Cerebellar cortex (tissue), 1 donor: ENCODE data around the gene RAB5B.

Source experiments
- DNase-seq: peaks from one replicate; pipeline ENCODE4 v3.0.0-alpha.2; 2015; ENCODE audit warnings: low spot score

The RAB5B gene, protein sequence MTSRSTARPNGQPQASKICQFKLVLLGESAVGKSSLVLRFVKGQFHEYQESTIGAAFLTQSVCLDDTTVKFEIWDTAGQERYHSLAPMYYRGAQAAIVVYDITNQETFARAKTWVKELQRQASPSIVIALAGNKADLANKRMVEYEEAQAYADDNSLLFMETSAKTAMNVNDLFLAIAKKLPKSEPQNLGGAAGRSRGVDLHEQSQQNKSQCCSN

GRCh38 chr12:55973599-55974307 lies at the start of gene RAB5B:
TSS of gene RAB5B (plus strand) at chr12:55974078. CDS start at chr12:55986961, 12,883 bp downstream.
- peak; percentile 100 for DNase-seq

DNA sequence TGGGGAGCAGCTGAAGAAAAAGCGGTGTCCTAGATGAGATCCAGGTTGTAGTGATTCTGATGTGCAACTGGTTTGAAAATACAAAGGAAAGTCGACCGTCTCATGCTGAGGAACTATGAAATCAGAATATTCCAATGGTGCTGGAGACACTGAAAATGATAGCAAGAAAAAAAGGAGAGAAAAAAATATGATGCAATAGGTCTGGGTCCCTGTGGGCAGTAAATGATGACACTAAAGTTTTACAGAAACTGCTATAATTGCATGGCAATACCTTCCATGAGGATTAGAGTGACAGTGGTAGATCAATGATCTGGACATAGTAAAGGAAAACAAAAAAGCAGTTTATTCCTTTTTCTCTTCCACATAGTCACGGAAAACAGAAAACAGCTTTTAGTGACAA lies 48.5 kb upstream of the RAB5B start:
- no peak for DNase-seq

- DNase-seq = no peak
Measured at GRCh38 chr12:55925870-55926737, 47.8 kb upstream of the RAB5B start.

DNA sequence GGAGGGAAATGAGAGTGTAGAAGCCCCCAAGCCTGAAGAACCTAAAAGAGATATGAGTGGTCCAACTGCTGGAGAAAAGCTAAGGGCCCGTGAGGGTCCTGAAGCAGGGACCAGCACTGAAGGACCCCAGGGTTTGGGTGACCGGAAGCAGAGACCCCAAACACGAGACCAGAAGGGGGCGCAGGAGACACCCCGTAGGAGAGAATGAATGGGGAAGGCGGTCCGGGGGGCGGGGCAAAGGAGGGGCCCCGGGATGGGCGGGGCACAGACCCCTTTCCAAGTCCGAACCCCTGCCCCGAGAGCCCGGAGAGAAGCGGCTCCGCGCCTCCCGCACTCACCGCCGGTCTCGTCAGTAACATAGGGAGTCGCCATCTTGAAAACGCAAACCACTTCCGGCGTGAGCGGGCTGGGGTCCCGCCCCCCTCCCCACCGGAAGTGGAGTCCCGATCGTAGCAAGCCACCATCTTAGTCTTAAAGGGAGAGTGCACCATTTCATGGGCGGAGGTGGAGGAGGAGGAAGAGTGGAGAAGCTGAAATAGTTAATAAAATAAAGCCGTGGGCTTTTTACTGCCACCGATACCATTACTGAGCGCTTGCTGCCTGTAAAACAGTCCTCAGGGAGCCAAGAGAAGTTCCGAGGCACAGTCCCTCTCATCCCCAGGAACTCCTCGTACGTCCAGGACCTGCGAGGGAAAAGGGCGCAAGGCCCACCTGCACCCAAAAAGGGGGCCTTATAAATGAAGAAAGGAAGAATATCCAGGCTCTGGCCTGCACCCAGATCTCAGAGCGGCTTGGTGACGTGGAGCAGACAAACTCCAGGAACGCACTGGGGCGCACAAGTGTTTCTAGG lies 46.9 kb upstream of the RAB5B start:
- peak; percentile 94 for DNase-seq

DNA sequence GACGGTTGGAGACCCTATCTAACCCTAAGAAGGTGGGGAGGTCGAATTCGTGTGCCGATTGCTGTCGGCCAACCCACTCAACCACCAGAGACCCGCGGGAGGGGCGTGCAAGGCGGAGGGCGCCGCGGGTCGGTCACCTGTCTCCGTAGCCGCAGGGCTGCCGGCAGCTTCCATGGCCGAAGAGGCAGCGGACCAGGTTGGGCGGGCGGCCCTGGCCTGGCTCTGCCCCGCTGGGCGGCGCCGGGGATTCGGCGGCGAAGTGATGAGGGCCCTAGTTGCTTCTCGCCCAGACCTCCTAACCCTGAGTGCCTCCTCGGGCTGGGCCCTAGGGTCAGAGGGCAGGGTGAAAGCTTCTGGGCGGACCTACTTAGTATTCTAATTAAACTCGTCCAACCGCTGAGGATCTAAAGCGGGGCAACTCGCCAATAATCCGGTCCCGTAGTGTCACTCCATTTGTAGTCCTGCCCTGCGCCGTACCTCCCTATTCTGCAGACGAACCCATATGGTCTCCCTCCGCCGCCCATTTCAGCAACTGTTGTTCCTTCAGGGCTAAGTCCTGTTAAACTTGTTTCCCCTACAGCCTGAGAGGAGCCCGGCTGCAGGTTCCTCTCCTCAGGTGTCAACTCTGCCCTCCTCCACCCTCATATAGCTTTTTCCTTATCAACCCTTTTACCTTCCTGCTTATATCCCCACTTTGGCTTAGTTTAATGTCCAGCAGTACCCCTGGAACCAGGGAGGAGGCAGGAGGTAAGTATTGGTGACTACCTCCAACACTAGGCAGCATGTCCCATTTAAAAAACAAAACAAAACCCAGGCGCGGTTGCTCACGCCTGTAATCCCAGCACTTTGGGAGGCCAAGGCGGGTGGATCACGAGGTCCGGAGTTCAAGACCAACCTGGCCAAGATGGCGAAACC lies 46.0 kb upstream of the RAB5B start, which contains the start of gene PYM1:
TSS of gene PYM1 (minus strand) at position 307 of the 915 bp plus-strand sequence. CDS start at position 174, 133 bp downstream.
- DNase-seq = peak; percentile 93

DNA sequence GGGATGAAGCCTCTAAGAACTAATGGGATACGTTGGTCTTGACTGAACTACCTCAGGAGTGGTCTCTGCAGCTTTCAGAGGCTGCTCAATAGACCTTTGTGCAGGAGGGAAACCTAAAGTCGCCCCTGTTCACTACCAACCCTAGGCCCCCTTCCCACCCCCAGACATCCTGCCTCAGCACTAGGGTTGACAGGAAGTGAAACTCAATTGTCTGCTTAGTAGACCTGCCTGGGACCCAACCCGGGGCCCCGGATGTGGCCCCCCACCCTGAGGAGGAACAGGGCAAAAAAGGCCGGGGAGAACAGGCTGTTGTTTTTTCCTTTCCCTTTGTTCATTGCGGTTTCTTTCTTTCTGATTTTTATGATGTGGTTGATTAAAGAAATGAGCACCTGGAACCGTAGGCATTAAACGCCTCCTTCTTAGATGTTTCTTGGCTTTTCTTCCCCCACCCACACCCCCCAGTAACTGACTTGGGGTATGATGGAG lies 44.5 kb upstream of the RAB5B start:
- DNase-seq = no peak

- DNase-seq = peak; percentile 82
Measured at GRCh38 chr12:55930771-55931316, 43.0 kb upstream of the RAB5B start, which contains the start of gene DGKA. TSS of gene DGKA (plus strand) at chr12:55931162. CDS start at chr12:55936504, 5,342 bp downstream.

DNA sequence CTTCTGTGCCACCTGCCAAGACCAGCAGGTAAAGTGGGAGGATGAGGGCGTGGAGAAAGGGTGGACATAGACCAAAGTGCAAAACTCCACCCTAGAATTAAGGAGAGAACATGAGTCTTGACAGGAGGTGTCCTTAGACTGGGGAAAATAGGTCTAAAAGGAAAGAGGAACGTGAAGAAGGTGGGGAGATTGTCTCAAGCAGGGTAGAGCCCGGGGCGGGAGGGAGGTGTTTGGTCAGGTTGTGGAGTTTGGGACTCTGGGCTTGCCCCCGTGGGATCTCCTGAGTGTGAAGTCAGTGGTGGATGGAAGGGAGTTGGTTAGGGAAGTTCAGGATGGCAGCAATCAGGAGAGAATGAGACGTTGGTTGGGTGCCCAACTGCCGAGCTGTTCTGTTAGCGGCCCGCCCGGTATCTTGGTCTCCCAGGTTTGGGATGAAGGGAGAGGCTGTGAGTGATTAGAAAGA lies 42.5 kb upstream of the RAB5B start:
- DNase-seq = peak; percentile 38

DNA sequence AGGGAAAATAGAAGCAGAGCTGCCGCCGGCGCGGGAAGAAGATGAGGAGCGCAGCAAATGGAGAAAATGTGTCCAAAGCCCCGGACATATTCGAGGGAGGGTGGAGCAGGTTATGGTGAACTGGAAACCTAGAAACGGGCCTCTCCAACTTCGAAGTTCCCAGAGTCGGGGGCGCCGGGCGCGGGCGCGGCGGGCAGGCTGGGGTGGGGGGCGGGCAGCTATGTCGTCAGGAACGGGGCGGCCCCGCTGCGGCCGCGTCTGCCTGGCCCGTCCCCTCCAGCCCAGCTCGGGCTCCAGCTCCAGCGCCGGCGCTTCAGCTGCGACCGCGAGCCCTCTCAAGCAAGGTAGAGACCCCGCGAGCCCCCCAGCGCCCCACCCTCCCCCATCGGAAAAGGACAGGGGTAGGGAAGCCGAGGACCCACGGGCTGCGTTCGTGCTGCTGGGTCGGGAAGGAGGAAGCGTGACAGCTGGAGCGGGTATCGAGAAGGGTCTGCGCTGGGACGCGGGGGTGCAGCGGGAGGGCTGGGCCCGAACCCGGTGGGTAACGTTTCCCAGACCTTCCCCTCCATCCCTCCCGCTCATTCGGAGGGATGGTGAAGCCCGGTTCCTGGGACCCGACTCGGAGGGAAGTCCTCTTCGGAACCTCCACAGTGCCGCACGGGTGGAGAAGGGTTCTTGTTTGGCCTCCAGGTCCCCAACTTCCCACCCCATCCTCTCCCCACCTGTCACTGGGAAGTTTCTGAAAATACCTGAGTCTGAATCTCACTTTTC lies 41.9 kb upstream of the RAB5B start:
- DNase-seq = peak; percentile 37

DNA sequence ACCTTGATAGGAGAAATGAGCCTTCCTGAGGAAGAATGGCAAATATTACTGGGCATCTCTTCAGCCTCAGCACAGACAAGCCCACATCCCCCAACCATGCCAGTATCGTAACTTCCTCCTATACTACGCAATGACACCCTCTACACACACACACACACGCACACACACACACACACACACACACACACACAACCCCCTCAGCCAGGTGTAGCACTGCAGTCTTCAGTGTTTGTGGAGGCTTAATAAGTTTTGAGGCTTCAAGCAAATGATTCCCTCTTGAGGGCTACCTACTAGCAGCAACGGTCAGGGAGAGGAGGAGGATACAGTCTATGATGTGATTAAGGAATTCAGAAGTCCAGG lies 41.3 kb upstream of the RAB5B start:
- DNase-seq = peak; percentile 36

DNA sequence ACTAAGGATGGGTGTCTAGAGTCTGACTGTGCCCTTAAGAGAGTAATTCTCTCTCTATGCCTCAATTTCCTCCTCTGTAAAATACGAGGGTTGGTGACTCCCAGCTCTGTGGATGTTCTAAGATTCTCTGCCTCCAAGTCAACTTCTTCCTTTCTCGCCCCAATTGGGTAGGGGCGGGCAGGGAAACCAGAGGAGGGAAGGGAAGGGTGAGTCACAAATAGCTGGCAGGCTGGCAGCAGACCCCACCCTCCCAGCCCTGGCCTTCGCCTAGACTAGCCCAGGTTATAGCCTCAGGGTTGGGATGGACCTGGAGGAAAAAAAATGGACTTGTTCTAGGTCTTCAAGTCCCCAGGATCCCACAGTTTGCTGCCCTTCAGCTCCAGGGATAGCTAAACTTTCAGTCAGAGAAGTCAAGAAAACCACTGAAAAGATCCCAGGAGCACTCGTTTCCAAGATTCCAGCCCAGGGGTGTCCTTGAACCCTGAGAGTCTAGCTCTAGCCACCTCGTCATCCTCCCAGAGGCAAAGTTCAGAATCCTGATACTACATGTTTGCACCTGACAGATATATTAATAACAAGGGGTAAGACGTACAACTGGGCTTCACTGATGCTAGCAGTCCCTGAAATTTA lies 40.6 kb upstream of the RAB5B start:
- DNase-seq = no peak

DNA sequence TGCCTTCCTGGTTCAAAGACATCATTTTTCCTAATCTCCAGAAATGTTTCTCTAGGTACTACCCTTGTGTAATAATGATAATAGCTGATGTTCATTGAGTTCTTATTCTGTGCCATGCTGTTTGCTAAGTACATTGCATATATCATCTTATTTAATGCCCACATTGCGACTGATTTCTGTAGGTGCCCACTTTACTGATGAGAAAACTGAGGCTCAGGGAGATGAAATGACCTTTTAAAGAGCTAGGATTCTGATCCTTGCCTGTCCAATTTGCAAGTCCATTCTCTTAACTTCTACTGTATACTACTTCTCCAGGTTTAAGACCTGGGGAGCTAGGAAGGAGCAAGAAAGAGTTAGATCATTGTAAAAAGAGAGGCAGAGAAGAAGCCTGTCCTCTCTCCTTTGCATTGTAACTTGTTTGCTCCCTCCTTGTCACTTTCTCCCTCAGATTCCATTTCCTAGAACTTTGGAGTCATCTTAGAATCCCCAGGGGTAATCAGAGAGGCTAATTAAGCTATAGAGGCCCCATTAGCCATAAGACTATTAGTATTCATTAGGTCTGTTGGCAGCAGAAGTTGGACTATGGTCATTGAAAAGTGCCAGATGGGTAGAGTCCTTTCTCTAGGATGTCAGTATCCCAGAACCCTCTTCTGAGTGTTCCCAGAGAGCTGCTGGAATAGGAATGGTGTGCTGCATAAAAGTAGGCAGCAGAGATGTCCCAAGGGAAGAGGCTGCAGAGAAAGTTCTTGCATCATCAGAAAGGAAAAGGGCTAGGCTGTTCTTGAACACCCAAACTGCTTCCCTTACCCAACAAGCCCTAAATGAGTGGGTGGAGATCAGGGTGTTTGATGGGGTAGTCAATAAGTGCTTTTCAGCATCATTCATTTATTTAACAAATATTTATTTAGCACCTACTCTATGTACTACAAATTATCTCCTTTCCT lies 39.8 kb upstream of the RAB5B start:
- DNase-seq = no peak

DNA sequence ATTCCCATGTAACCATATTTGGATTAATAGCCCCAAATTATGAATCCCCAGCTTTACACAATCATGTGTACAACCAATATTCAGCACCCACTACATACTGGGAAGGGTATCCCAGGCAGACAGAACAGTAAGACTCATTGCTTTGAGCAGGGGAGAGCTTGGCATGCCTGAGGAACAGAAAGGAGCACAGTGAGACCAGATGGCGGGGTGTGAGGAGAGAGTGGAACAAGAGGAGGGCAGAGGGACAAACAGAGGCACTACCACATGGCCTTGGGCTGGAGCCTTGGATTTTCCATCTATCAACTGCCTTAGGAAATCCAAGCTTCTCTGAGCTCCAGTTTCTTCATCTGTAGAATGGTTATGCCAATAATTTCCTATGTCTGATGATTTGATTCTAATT lies 39.1 kb upstream of the RAB5B start:
- peak; percentile 79 for DNase-seq

DNA sequence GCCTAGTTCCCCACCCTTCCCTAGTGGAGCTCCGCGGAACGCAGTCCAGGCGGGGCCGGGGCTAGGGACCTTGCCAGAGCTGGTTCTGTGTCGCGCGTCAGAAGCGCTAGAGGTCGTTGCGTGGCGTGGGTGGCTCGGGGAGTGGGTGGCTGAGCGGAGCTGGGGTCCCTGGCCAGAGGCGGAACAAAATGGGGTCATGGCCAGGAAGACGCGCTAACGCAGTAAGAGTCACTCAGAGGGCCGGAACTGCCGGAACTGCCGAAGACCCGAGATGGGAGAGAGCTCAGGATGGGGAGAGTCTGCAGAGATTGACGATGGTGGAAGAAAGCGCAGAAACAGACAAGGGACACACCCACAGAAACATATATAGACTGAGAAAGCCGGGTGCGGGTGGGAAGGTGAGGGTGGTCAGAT lies 38.1 kb upstream of the RAB5B start:
- peak; percentile 22 for DNase-seq

GRCh38 chr12:55937981-55938380 lies 35.9 kb upstream of the RAB5B start:
- no peak for DNase-seq

GRCh38 chr12:55938826-55939501 lies 34.9 kb upstream of the RAB5B start:
- DNase-seq = no peak
